H9 (cell line): ENCODE data around the gene HSH2D. TPM values are rescaled to one million over a fixed set of nuclear protein-coding genes. Genes with fewer than 3 reads are reported as not detected.

ENCODE experiments used
- DNase-seq: peaks from one replicate; pipeline ENCODE4 v3.0.0-alpha.2; 2017
- H2AFZ ChIP-seq: one replicate; pipeline ENCODE4 v1.6.1; 2013; ENCODE audit warnings: mild to moderate bottlenecking, low read length, control low read depth, moderate library complexity
- H2AK5ac ChIP-seq: 2 replicates; pipeline ENCODE4 v1.6.1; 2013; ENCODE audit warnings: low read length, control low read depth, mixed read lengths; ENCODE audit not compliant: insufficient read length
- H2BK120ac ChIP-seq: one replicate; pipeline ENCODE4 v1.6.1; 2013; ENCODE audit warnings: low read depth, mild to moderate bottlenecking, low read length, control low read depth, inconsistent platforms; ENCODE audit not compliant: poor library complexity, severe bottlenecking
- H2BK12ac ChIP-seq: 2 replicates; pipeline ENCODE4 v1.6.1; 2013; ENCODE audit warnings: low read length, control low read depth, mixed read lengths, low read depth; ENCODE audit not compliant: insufficient read length
- H2BK15ac ChIP-seq: 2 replicates; pipeline ENCODE4 v1.6.1; 2013; ENCODE audit warnings: low read depth, low read length, control low read depth
- H2BK20ac ChIP-seq: one replicate; pipeline ENCODE4 v1.6.1; 2013; ENCODE audit warnings: low read depth, mild to moderate bottlenecking, low read length, control low read depth, inconsistent platforms; ENCODE audit not compliant: poor library complexity, severe bottlenecking
- H2BK5ac ChIP-seq: 2 replicates; pipeline ENCODE4 v1.6.1; 2013; ENCODE audit warnings: low read length, control low read depth, mixed read lengths; ENCODE audit not compliant: insufficient read length
- H3K14ac ChIP-seq: 2 replicates; pipeline ENCODE4 v1.6.1; 2013; ENCODE audit warnings: low read length, control low read depth; ENCODE audit not compliant: insufficient read depth
- H3K18ac ChIP-seq: 2 replicates; pipeline ENCODE4 v1.6.1; 2013; ENCODE audit warnings: low read depth, mild to moderate bottlenecking, mixed read lengths, low read length, control low read depth; ENCODE audit not compliant: insufficient read length
- H3K23ac ChIP-seq: 2 replicates; pipeline ENCODE4 v1.6.1; 2013; ENCODE audit warnings: low read length, control low read depth, mixed read lengths, low read depth; ENCODE audit not compliant: insufficient read length
- H3K23me2 ChIP-seq: 2 replicates; pipeline ENCODE4 v1.6.1; 2013; ENCODE audit warnings: low read depth, mild to moderate bottlenecking, mixed read lengths, low read length, control low read depth; ENCODE audit not compliant: insufficient read length, poor library complexity, severe bottlenecking
- H3K27ac ChIP-seq: 2 replicates; pipeline ENCODE4 v1.5.1; 2013; ENCODE audit warnings: low read length, control low read depth, mixed read lengths, low read depth; ENCODE audit not compliant: insufficient read length
- H3K27me3 ChIP-seq: 2 replicates; pipeline ENCODE4 v1.6.1; 2013; ENCODE audit warnings: low read length, control low read depth, inconsistent platforms; ENCODE audit not compliant: insufficient read depth
- H3K4ac ChIP-seq: 2 replicates; pipeline ENCODE4 v1.6.1; 2013; ENCODE audit warnings: low read depth, mild to moderate bottlenecking, control low read depth, inconsistent platforms, low read length, moderate library complexity
- H3K4me1 ChIP-seq: 2 replicates; pipeline ENCODE4 v1.6.1; 2013; ENCODE audit warnings: low read length, control low read depth, inconsistent platforms; ENCODE audit not compliant: insufficient read depth
- H3K4me2 ChIP-seq: 2 replicates; pipeline ENCODE4 v1.6.1; 2013; ENCODE audit warnings: low read length, control low read depth, mixed read lengths; ENCODE audit not compliant: insufficient read length, insufficient read depth
- H3K56ac ChIP-seq: 2 replicates; pipeline ENCODE4 v1.6.1; 2013; ENCODE audit warnings: low read depth, mild to moderate bottlenecking, mixed read lengths, low read length, control low read depth; ENCODE audit not compliant: insufficient read length
- H3K79me1 ChIP-seq: 2 replicates; pipeline ENCODE4 v1.6.1; 2013; ENCODE audit warnings: low read depth, mild to moderate bottlenecking, moderate library complexity, low read length, control low read depth, inconsistent platforms; ENCODE audit not compliant: insufficient read depth, poor library complexity, severe bottlenecking
- H3K79me2 ChIP-seq: 2 replicates; pipeline ENCODE4 v1.6.1; 2013; ENCODE audit warnings: low read length, control low read depth, inconsistent platforms; ENCODE audit not compliant: insufficient read depth
- H3K9ac ChIP-seq: 2 replicates; pipeline ENCODE4 v1.6.1; 2013; ENCODE audit warnings: low read length, control low read depth, mixed read lengths; ENCODE audit not compliant: insufficient read length; ENCODE audit errors: extremely low read depth
- H3K9me3 ChIP-seq: one replicate; pipeline ENCODE4 v1.6.1; 2013; ENCODE audit warnings: low read depth, low read length, inconsistent platforms; ENCODE audit not compliant: control insufficient read depth
- H3T11ph ChIP-seq: one replicate; pipeline ENCODE4 v1.6.1; 2013; ENCODE audit warnings: mild to moderate bottlenecking, low read length, control low read depth, inconsistent platforms
- H4K20me1 ChIP-seq: one replicate; pipeline ENCODE4 v1.6.1; 2013; ENCODE audit not compliant: control insufficient read depth, insufficient read length, insufficient read depth
- H4K5ac ChIP-seq: 2 replicates; pipeline ENCODE4 v1.6.1; 2013; ENCODE audit warnings: low read depth, mild to moderate bottlenecking, mixed read lengths, low read length, control low read depth; ENCODE audit not compliant: insufficient read length
- H4K8ac ChIP-seq: replicated peaks from 2 replicates; pipeline ENCODE4 v1.6.1; 2013; ENCODE audit warnings: low read length, control low read depth, mixed read lengths, low read depth; ENCODE audit not compliant: insufficient read length
- H4K91ac ChIP-seq: 2 replicates; pipeline ENCODE4 v1.6.1; 2013; ENCODE audit warnings: low read depth, mild to moderate bottlenecking, moderate library complexity, mixed read lengths, low read length, control low read depth; ENCODE audit not compliant: insufficient read length
- H3K27ac Mint-ChIP-seq, 3 experiments: 2 replicates in 2 of 3; 3 replicates in 1 of 3; pipeline ENCODE4 v1.8.0; 2020 to 2021; ENCODE audit warnings: mixed read lengths in 3 of 3, mild to moderate bottlenecking in 1 of 3, moderate library complexity in 1 of 3
- H3K27me3 Mint-ChIP-seq: 2 replicates; pipeline ENCODE4 v1.8.0; 2021; ENCODE audit warnings: low read depth, mild to moderate bottlenecking, moderate library complexity, mixed read lengths
- H3K36me3 Mint-ChIP-seq, 3 experiments: 2 replicates in 2 of 3; 3 replicates in 1 of 3; pipeline ENCODE4 v1.8.0; 2020 to 2021; ENCODE audit warnings: low read depth in 3 of 3, mixed read lengths in 3 of 3; ENCODE audit not compliant: insufficient read depth in 1 of 3
- H3K4me1 Mint-ChIP-seq, 2 experiments: 2 replicates each; pipeline ENCODE4 v1.8.0; 2020; ENCODE audit warnings: mixed read lengths in 2 of 2
- H3K4me3 Mint-ChIP-seq, 2 experiments: 2 replicates in 1 of 2; 3 replicates in 1 of 2; pipeline ENCODE4 v1.8.0; 2020 to 2021; ENCODE audit warnings: mild to moderate bottlenecking in 2 of 2, mixed read lengths in 2 of 2, moderate library complexity in 1 of 2
- H3K9me3 Mint-ChIP-seq, 2 experiments: 2 replicates in 1 of 2; 3 replicates in 1 of 2; pipeline ENCODE4 v1.8.0; 2020; ENCODE audit warnings: mild to moderate bottlenecking in 2 of 2, mixed read lengths in 2 of 2, moderate library complexity in 1 of 2
- CTCF ChIP-seq: fragments of 200-600 bp; sonication (generic); conservative IDR thresholded peaks from 3 replicates; pipeline ENCODE4 v1.8.0; 2021; ENCODE audit warnings: antibody characterized with exemption, mild to moderate bottlenecking
- WGBS: extraction: QIAGEN DNeasy Blood & Tissue Kit; methylation state at CpG from one replicate; pipeline ENCODE4 v1.1.7; 2013; ENCODE audit warnings: missing lambda C conversion rate, low lambda C conversion rate, mixed read lengths; ENCODE audit not compliant: insufficient read length; ENCODE audit errors: extremely low coverage; 5-methylcytosine and 5-hydroxymethylcytosine counted together
- total RNA-seq: library from RNA; stranded (reverse); gene quantifications from 2 replicates; pipeline ENCODE4 v1.2.1, GENCODE V29; 2021

HSH2D gene
- total RNA-seq, 1 experiment from 2014 or later: 2.3 TPM

- Mint-ChIP-seq H3K36me3 (peaks cover 32 to 77% (median 63%) of the 10 kb centered on the region in 3 experiments; a peak in 6 of 7 replicates), H3K4me1 (no peaks in the 10 kb centered on the region), H3K27me3 (no peaks in the 10 kb centered on the region), H3K9me3 (no peaks in the 10 kb centered on the region), H3K4me3 (no peak overlapping the region; a peak in 1 of 5 replicates), H3K27ac (no peak overlapping the region)
- H4K5ac ChIP-seq: no peak overlapping the region
- no peak overlapping the region for H3K9ac ChIP-seq
- no peak overlapping the region for H3K27ac ChIP-seq
- no peak for TF ChIP-seq CTCF
- H4K20me1 ChIP-seq: no peaks in the 10 kb centered on the region
- H3K9me3 ChIP-seq: no peaks in the 10 kb centered on the region
- no peak overlapping the region for H2BK120ac ChIP-seq
- H2AK5ac ChIP-seq: no peak overlapping the region
- no CpG with 5 or more reads among the region's 5 CpGs for WGBS
- H3K4me1 ChIP-seq: no peaks in the 10 kb centered on the region
- no peaks in the 10 kb centered on the region for H3K79me2 ChIP-seq
- H4K91ac ChIP-seq: no peak overlapping the region
- no peak overlapping the region for H2BK20ac ChIP-seq
- H2AFZ ChIP-seq: no peak overlapping the region
- no peak overlapping the region for H3K23ac ChIP-seq
- no peak overlapping the region for H2BK15ac ChIP-seq
- no peak overlapping the region for H3K14ac ChIP-seq
- no peak overlapping the region for H3K4me2 ChIP-seq
- H4K8ac ChIP-seq: no peak overlapping the region
- H2BK12ac ChIP-seq: no peak overlapping the region
- no peak overlapping the region for H2BK5ac ChIP-seq
- H3K56ac ChIP-seq: no peak overlapping the region
- no peak for DNase-seq
- H3T11ph ChIP-seq: no peak overlapping the region
- no peaks in the 10 kb centered on the region for H3K23me2 ChIP-seq
- no peak overlapping the region for H3K18ac ChIP-seq
- H3K79me1 ChIP-seq: no peaks in the 10 kb centered on the region
- no peak overlapping the region for H3K4ac ChIP-seq
- no peaks in the 10 kb centered on the region for H3K27me3 ChIP-seq
Observed at GRCh38 chr19:16121141-16121540, 22.3 kb upstream of the HSH2D start.
